ENCODE measurements around the gene ATP8B4.

DNA sequence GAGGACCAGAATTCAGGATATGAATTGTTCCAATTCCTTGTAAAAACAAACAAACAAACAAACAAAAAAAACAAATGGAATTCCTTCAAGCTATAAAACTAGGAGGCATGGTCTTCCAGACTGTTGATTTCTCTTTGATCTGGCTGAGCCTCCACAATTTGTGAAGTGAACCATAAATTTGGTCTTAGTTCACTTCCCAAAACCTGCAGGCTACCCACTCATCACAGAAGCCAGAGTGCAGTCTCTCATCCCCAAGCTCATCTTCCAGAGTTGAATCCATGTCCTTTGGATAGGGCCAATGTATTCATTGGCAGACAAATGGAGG is 294.3 kb downstream of the ATP8B4 start:
- TF ChIP-seq, protein P1, sequence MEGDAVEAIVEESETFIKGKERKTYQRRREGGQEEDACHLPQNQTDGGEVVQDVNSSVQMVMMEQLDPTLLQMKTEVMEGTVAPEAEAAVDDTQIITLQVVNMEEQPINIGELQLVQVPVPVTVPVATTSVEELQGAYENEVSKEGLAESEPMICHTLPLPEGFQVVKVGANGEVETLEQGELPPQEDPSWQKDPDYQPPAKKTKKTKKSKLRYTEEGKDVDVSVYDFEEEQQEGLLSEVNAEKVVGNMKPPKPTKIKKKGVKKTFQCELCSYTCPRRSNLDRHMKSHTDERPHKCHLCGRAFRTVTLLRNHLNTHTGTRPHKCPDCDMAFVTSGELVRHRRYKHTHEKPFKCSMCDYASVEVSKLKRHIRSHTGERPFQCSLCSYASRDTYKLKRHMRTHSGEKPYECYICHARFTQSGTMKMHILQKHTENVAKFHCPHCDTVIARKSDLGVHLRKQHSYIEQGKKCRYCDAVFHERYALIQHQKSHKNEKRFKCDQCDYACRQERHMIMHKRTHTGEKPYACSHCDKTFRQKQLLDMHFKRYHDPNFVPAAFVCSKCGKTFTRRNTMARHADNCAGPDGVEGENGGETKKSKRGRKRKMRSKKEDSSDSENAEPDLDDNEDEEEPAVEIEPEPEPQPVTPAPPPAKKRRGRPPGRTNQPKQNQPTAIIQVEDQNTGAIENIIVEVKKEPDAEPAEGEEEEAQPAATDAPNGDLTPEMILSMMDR (IDR thresholded peaks at IDR 0.05) = no peak
- TF ChIP-seq POLR2AphosphoS5 (IDR thresholded peaks at IDR 0.05) = no peak
- no peak for TF ChIP-seq POLR2A (IDR thresholded peaks at IDR 0.05)
